Thyroid gland (tissue), 4 donors: ENCODE results near the gene SPECC1. TPM values are rescaled to one million over a fixed set of nuclear protein-coding genes. Genes with fewer than 3 reads are reported as not detected.
"Not testable (repeated sequence)": the region's sequence is repeated elsewhere in the genome, so short reads cannot be mapped to it uniquely, and the experiment has no call there.

Experiments
- DNase-seq, 2 donors: peaks; one replicate each; pipeline ENCODE4 v3.0.0-alpha.2; 2019
- H3K27ac ChIP-seq, 3 donors: fragments of 200-600 bp; sonication (generic); 1 replicate in 2 of 3; 2 replicates in 1 of 3; pipeline ENCODE4 v1.5.1; 2016 to 2019; ENCODE audit warnings: mild to moderate bottlenecking in 1 of 3, moderate library complexity in 1 of 3
- H3K27me3 ChIP-seq: fragments of 200-600 bp; sonication (generic); one replicate; pipeline ENCODE4 v1.5.1; 2019
- H3K36me3 ChIP-seq, 2 donors: fragments of 200-600 bp; sonication (generic); one replicate each; pipeline ENCODE4 v1.5.1; 2016 to 2019
- H3K4me1 ChIP-seq, 2 donors: fragments of 200-600 bp; sonication (generic); one replicate each; pipeline ENCODE4 v1.5.1; 2017 to 2019
- H3K4me3 ChIP-seq, 3 donors: fragments of 200-600 bp; sonication (generic); replicated peaks in 1 of 3; 1 replicate in 2 of 3; 2 replicates in 1 of 3; pipeline ENCODE4 v1.5.1; 2016; ENCODE audit warnings: mild to moderate bottlenecking in 1 of 3
- H3K9me3 ChIP-seq: fragments of 200-600 bp; sonication (generic); one replicate; pipeline ENCODE4 v1.5.1; 2017
- POLR2A ChIP-seq, 2 donors: fragments of 450-650 bp; IDR thresholded peaks; one replicate each; pipeline ENCODE4 v1.6.1; 2017; ENCODE audit warnings: antibody characterized with exemption in 2 of 2, mild to moderate bottlenecking in 2 of 2, moderate library complexity in 1 of 2
- WGBS, 2 donors: methylation state at CpG; one replicate each; pipeline ENCODE4 v1.1.5; 2017; 5-methylcytosine and 5-hydroxymethylcytosine counted together
- intact Hi-C: fragments of 100-400 bp; cut with DNase I; formaldehyde crosslinking; loops from one replicate; pipeline ENCODE4 v1.15.1; 2023
- total RNA-seq, 4 donors: library from RNA; depleted of rRNA; stranded (reverse); fragments of >200 nt; gene quantifications; one replicate each; pipeline ENCODE4 v1.2.3, GENCODE V29; 2016
- TF ChIP-seq, protein P1 (sequence below), 6 experiments: fragments of 200-600 bp in 3 of 6; fragments of 450-650 bp in 3 of 6; sonication (generic) in 3 of 6; IDR thresholded peaks; one replicate each; pipeline ENCODE4 v1.5.1; 2016 to 2019; ENCODE audit warnings: antibody characterized with exemption in 6 of 6, mild to moderate bottlenecking in 2 of 6, inconsistent platforms in 1 of 6, moderate library complexity in 1 of 6

The SPECC1 gene, protein sequence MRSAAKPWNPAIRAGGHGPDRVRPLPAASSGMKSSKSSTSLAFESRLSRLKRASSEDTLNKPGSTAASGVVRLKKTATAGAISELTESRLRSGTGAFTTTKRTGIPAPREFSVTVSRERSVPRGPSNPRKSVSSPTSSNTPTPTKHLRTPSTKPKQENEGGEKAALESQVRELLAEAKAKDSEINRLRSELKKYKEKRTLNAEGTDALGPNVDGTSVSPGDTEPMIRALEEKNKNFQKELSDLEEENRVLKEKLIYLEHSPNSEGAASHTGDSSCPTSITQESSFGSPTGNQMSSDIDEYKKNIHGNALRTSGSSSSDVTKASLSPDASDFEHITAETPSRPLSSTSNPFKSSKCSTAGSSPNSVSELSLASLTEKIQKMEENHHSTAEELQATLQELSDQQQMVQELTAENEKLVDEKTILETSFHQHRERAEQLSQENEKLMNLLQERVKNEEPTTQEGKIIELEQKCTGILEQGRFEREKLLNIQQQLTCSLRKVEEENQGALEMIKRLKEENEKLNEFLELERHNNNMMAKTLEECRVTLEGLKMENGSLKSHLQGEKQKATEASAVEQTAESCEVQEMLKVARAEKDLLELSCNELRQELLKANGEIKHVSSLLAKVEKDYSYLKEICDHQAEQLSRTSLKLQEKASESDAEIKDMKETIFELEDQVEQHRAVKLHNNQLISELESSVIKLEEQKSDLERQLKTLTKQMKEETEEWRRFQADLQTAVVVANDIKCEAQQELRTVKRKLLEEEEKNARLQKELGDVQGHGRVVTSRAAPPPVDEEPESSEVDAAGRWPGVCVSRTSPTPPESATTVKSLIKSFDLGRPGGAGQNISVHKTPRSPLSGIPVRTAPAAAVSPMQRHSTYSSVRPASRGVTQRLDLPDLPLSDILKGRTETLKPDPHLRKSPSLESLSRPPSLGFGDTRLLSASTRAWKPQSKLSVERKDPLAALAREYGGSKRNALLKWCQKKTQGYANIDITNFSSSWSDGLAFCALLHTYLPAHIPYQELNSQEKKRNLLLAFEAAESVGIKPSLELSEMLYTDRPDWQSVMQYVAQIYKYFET
- 10 to 100 TPM; 19.8 to 41.5 (median 24.4) TPM for total RNA-seq

DNA sequence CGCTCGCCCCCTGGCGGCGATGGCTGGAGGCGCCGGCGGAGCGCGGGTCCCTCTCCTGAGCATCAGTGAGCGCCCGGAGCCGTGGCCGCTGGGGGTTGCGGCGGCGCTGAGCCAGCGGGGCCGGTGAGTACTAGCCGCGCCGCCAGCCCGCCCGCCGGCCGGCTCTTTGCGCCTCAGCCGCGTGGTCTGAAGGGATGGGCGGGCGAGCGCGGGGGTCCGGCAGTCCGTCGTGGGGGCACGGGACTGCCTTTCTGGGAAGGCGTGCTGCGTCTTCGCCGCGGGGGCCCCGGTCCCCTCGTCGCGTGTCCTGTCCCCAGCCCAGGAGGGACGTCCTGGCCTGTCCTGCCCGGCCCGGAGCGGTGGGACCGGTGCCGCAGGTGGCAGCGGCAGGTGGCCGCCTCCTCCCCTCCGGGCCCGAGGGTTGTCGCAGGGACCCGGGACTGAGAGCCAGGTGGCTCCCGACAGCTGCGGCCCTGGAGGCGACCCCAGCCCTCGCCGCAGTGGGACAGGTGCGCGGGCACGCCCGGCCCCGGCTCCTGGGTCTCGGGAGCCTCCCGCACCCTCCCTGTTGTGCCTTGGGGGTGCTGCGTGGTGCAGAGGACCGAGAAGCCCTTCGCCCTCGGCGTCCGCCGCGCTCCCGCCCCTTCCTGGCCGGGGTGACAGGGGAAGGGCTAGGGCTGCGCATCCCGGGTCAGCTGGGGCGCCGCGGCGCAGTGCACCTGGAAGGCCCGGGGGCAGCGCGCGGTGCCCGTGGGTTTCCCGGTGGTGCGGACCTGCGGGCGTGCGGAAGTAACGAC lies at the start of gene SPECC1:
Gene SPECC1, plus strand, starts transcription at position 58 of the 797 bp plus-strand sequence. CDS start 87,293 bp downstream, outside the sequence.
- Histone ChIP-seq H3K27ac (peak within 1 kb of the TSS; percentile 40 to 76 (median 66)), H3K36me3 (no peaks in the 10 kb centered on the region), H3K4me3 (peak within 1 kb of the TSS; percentile 36 to 74 (median 54)), H3K27me3 (no peaks in the 10 kb centered on the region), H3K9me3 (no peaks in the 10 kb centered on the region), H3K4me1 (peaks cover 0 to 3% of the 10 kb centered on the region in 2 donors)
- WGBS, 2 donors: 1% methylated on average over 21 to 26 of the region's 96 CpGs
- TF ChIP-seq POLR2A (IDR thresholded peaks at IDR 0.05): peak in 1 of 2 donors; percentile 36
- TF ChIP-seq, protein P1, sequence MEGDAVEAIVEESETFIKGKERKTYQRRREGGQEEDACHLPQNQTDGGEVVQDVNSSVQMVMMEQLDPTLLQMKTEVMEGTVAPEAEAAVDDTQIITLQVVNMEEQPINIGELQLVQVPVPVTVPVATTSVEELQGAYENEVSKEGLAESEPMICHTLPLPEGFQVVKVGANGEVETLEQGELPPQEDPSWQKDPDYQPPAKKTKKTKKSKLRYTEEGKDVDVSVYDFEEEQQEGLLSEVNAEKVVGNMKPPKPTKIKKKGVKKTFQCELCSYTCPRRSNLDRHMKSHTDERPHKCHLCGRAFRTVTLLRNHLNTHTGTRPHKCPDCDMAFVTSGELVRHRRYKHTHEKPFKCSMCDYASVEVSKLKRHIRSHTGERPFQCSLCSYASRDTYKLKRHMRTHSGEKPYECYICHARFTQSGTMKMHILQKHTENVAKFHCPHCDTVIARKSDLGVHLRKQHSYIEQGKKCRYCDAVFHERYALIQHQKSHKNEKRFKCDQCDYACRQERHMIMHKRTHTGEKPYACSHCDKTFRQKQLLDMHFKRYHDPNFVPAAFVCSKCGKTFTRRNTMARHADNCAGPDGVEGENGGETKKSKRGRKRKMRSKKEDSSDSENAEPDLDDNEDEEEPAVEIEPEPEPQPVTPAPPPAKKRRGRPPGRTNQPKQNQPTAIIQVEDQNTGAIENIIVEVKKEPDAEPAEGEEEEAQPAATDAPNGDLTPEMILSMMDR (IDR thresholded peaks at IDR 0.05): peak in 5 of 6 experiments; percentile 91 to 100 (median 96)
- DNase-seq: peak; percentile 73 to 78
- intact Hi-C loops: loop anchor here (10.0 kb wide), 1 partner anchor 85 kb away; no protein-coding TSS in a partner anchor

DNA sequence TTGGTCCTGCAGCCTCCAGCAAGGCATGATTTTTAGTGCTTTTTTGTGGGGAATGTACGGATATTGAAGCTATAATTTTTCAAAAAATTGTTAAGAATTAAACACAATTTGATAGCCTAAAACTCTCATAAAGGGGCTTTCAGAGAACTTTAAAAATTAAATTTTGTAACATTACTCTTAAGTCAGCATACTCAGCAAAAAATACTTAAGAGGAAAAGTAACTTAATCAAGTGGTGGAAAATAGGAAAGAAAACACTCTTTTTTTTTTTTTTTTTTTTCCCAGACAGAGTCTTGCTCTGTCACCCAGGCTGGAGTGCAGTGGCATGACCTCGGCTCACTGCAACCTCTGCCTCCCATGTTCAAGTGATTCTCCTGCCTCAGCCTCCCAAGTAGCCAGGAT lies 46.2 kb upstream of the SPECC1 start:
- H3K27ac ChIP-seq, H3K36me3 ChIP-seq, intact Hi-C loops, H3K9me3 ChIP-seq, H3K27me3 ChIP-seq, DNase-seq, H3K4me3 ChIP-seq, H3K4me1 ChIP-seq: not testable (repeated sequence)
- WGBS, 2 donors: 90 to 98% methylated on average over 2 of the region's 2 CpGs

DNA sequence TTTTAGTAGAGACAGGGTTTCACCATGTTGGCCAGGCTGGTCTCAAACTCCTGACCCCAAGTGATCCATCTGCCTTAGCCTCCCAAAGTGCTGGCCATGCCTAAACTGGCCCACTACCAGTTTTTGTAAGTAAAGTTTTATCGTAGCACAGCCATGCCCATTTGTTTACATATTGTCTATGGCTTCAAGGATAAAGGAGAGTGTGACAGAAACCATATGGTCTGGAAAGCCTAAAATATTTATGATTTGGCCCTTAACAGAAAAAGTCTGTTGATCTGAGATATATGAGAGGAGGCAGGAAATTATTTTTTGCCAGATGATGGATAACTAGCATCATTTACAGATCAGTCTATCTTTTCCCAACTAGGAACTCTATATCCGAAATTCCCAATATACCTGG lies 36.0 kb upstream of the SPECC1 start:
- Histone ChIP-seq H3K27ac (no peak overlapping the region), H3K27me3 (no peaks in the 10 kb centered on the region), H3K36me3 (no peaks in the 10 kb centered on the region), H3K4me3 (no peak overlapping the region), H3K4me1 (peaks cover 18 to 29% of the 10 kb centered on the region in 2 donors), H3K9me3 (no peaks in the 10 kb centered on the region)
- TF ChIP-seq POLR2A (IDR thresholded peaks at IDR 0.05): no peak
- TF ChIP-seq, protein P1 (IDR thresholded peaks at IDR 0.05): no peak
- DNase-seq: no peak
- intact Hi-C loops: no loop called here
- WGBS, 2 donors: 98% methylated on average over 2 of the region's 2 CpGs

DNA sequence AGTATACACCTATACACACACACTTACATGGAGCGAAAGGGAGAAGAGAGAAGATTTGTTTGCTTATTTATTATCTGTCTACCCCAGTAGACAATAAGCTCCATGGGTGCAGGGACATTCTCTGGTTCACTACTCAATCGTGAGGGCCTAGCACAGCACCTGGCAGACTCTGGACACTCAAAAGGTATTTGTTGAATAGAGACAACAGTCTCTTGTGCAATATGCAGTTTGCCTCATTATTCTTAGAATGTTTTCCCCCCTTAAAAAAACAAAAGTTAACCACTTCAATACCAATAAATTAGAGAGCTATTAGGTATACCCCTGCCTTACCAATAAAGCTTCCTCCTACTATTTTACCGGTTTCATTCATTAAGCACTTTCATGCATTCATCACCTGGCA lies 33.6 kb upstream of the SPECC1 start:
- peaks cover 22 to 34% of the 10 kb centered on the region in 2 donors for H3K4me1 ChIP-seq
- DNase-seq: peak; percentile 38 to 58
- no peaks in the 10 kb centered on the region for H3K9me3 ChIP-seq
- intact Hi-C loops: no loop called here
- H3K27ac ChIP-seq: peak overlapping the region in 1 of 3 donors; percentile 27
- 48 to 58% methylated on average over 3 of the region's 3 CpGs for WGBS, 2 donors
- no peak for TF ChIP-seq POLR2A (IDR thresholded peaks at IDR 0.05)
- TF ChIP-seq, protein P1 (IDR thresholded peaks at IDR 0.05): no peak
- no peaks in the 10 kb centered on the region for H3K27me3 ChIP-seq
- H3K4me3 ChIP-seq: no peak overlapping the region
- H3K36me3 ChIP-seq: no peaks in the 10 kb centered on the region
